GM21576 (cell line): ENCODE results near the gene SDCCAG8.

Experiments
- ATAC-seq: cut with Tn5 transposase; IDR thresholded peaks from one replicate; pipeline ENCODE4 v1.9.1; 2021; ENCODE audit warnings: mild to moderate bottlenecking, moderate library complexity; ENCODE audit not compliant: unreplicated experiment

Gene SDCCAG8

GRCh38 chr1:243379208-243379607 lies 123.4 kb downstream of the SDCCAG8 start:
- no peak for ATAC-seq

- ATAC-seq, result no peak
Observed at GRCh38 chr1:243379706-243380105, 123.9 kb downstream of the SDCCAG8 start.

- ATAC-seq, result no peak
Observed at GRCh38 chr1:243388276-243388675, 132.4 kb downstream of the SDCCAG8 start.

- ATAC-seq, result no peak
Observed at GRCh38 chr1:243390162-243390791, 134.4 kb downstream of the SDCCAG8 start.

GRCh38 chr1:243391355-243391754 lies 135.5 kb downstream of the SDCCAG8 start:
- no peak for ATAC-seq

- ATAC-seq, result no peak
Observed at GRCh38 chr1:243393096-243393495, 137.3 kb downstream of the SDCCAG8 start.

GRCh38 chr1:243394066-243394465 lies 138.2 kb downstream of the SDCCAG8 start:
- no peak for ATAC-seq

- ATAC-seq, result no peak
Observed at GRCh38 chr1:243394601-243395464, 139.0 kb downstream of the SDCCAG8 start.

- ATAC-seq, result no peak
Observed at GRCh38 chr1:243396424-243396823, 140.6 kb downstream of the SDCCAG8 start.

- ATAC-seq, result no peak
Observed at GRCh38 chr1:243396876-243397275, 141.0 kb downstream of the SDCCAG8 start.

GRCh38 chr1:243397613-243398321 lies 141.9 kb downstream of the SDCCAG8 start:
- no peak for ATAC-seq

- no peak for ATAC-seq
Observed at GRCh38 chr1:243399561-243400155, 143.8 kb downstream of the SDCCAG8 start.

GRCh38 chr1:243402868-243403267 lies 147.0 kb downstream of the SDCCAG8 start:
- no peak for ATAC-seq

GRCh38 chr1:243406424-243406823 lies 150.6 kb downstream of the SDCCAG8 start:
- ATAC-seq, result no peak

- ATAC-seq, result no peak
Observed at GRCh38 chr1:243407284-243408018, 151.6 kb downstream of the SDCCAG8 start.

- no peak for ATAC-seq
Observed at GRCh38 chr1:243408479-243408878, 152.6 kb downstream of the SDCCAG8 start.

- ATAC-seq, result no peak
Observed at GRCh38 chr1:243409284-243409683, 153.4 kb downstream of the SDCCAG8 start.

- no peak for ATAC-seq
Observed at GRCh38 chr1:243411472-243411871, 155.6 kb downstream of the SDCCAG8 start.

GRCh38 chr1:243413431-243414151 lies 157.8 kb downstream of the SDCCAG8 start:
- no peak for ATAC-seq

GRCh38 chr1:243414152-243414494 lies 158.3 kb downstream of the SDCCAG8 start:
- ATAC-seq, result no peak
